Measurements from ENCODE around the gene MYORG.

The MYORG gene

GRCh38 chr9:34384368-34385165 is 7.9 kb upstream of the MYORG start:
- FAIRE-seq, result no peak

GRCh38 chr9:34383904-34384303 is 7.2 kb upstream of the MYORG start:
- no peak for FAIRE-seq

- no peak for FAIRE-seq
These were observed 6.2 kb upstream of the MYORG start for GRCh38 chr9:34382879-34383278.

GRCh38 chr9:34382054-34382453 is 5.4 kb upstream of the MYORG start:
- no peak for FAIRE-seq

GRCh38 chr9:34381323-34381722 is 4.6 kb upstream of the MYORG start:
- FAIRE-seq, result no peak

GRCh38 chr9:34380511-34381315 is 4.0 kb upstream of the MYORG start:
- FAIRE-seq, result no peak

- no peak for FAIRE-seq
These were observed 3.4 kb upstream of the MYORG start for GRCh38 chr9:34380034-34380510.

GRCh38 chr9:34379334-34380033 is 2.8 kb upstream of the MYORG start:
- FAIRE-seq, result peak; percentile 74

- FAIRE-seq, result no peak
These were observed 1.8 kb upstream of the MYORG start for GRCh38 chr9:34378376-34379060.

- no peak for FAIRE-seq
These were observed 677 bp upstream of the MYORG start for GRCh38 chr9:34377404-34377746.

GRCh38 chr9:34375901-34376595 is 650 bp downstream of the MYORG start:
- FAIRE-seq, result no peak

GRCh38 chr9:34374905-34375552 is 1.7 kb downstream of the MYORG start:
- FAIRE-seq, result no peak

- FAIRE-seq, result no peak
These were observed 2.4 kb downstream of the MYORG start for GRCh38 chr9:34374339-34374738.

GRCh38 chr9:34373749-34374148 is 2.9 kb downstream of the MYORG start:
- FAIRE-seq, result no peak

- FAIRE-seq, result no peak
These were observed 4.2 kb downstream of the MYORG start for GRCh38 chr9:34372467-34373011.

GRCh38 chr9:34371886-34372466 is 4.7 kb downstream of the MYORG start:
- FAIRE-seq, result no peak

GRCh38 chr9:34370970-34371880 is 5.5 kb downstream of the MYORG start:
- FAIRE-seq, result no peak

GRCh38 chr9:34370335-34370969 is 6.2 kb downstream of the MYORG start:
- no peak for FAIRE-seq

GRCh38 chr9:34369636-34370035 is 7.1 kb downstream of the MYORG start:
- FAIRE-seq, result no peak
